Activated naive CD4-positive, alpha-beta T cell treated with anti-CD3 and anti-CD28 coated beads for 36 hours (primary cell): ENCODE results near the gene MYORG. TPM values are rescaled to one million over a fixed set of nuclear protein-coding genes. Genes with fewer than 3 reads are reported as not detected.
"Not testable (repeated sequence)": the region's sequence is repeated elsewhere in the genome, so short reads cannot be mapped to it uniquely, and the experiment has no call there.

Experiments
- CTCF ChIA-PET: fragments of 350-600 bp; sonication (Branson Sonifier 250); formaldehyde crosslinking; loops from one replicate; lab custom pipeline; 2021; ENCODE audit warnings: antibody characterized with exemption; lab: Charles Lee
- DNase-seq: peaks from one replicate; pipeline ENCODE4 v3.0.0-alpha.2; 2020
- H3K27ac Mint-ChIP-seq: one replicate; pipeline ENCODE4 v1.8.0; 2021; ENCODE audit warnings: mild to moderate bottlenecking, mixed read lengths
- H3K27me3 Mint-ChIP-seq: one replicate; pipeline ENCODE4 v1.8.0; 2021; ENCODE audit warnings: low read depth, mixed read lengths
- H3K36me3 Mint-ChIP-seq: one replicate; pipeline ENCODE4 v1.8.0; 2021; ENCODE audit warnings: low read depth, mixed read lengths
- H3K4me1 Mint-ChIP-seq: one replicate; pipeline ENCODE4 v1.8.0; 2021; ENCODE audit warnings: low read depth, mixed read lengths
- H3K4me3 Mint-ChIP-seq: one replicate; pipeline ENCODE4 v1.8.0; 2021; ENCODE audit warnings: mild to moderate bottlenecking, moderate library complexity, mixed read lengths
- H3K9me3 Mint-ChIP-seq: one replicate; pipeline ENCODE4 v1.8.0; 2021; ENCODE audit warnings: mixed read lengths
- intact Hi-C: fragments of 100-400 bp; cut with micrococcal nuclease; formaldehyde crosslinking; loops from one replicate; pipeline ENCODE4 v1.15.1; 2023
- total RNA-seq, 2 experiments: library from RNA; stranded (reverse); gene quantifications; one replicate each; pipeline ENCODE4 v1.2.3, GENCODE V29; 2021

Gene MYORG
- total RNA-seq, 2 experiments from 2014 or later: 1.1 to 2.0 TPM

GRCh38 chr9:34374339-34374738 lies 2.4 kb downstream of the MYORG start:
- no peaks in the 10 kb centered on the region for H3K36me3 Mint-ChIP-seq
- peaks cover 11% of the 10 kb centered on the region for H3K4me1 Mint-ChIP-seq
- no peak overlapping the region for H3K27ac Mint-ChIP-seq
- H3K9me3 Mint-ChIP-seq: no peaks in the 10 kb centered on the region
- CTCF ChIA-PET: interaction anchor here (0.8 to 2.3 kb wide), 4 partner anchors 11 to 413 kb away, joined by 3 to 6 read pairs (median 4); no protein-coding TSS in a partner anchor
- intact Hi-C loops: no loop called here
- H3K4me3 Mint-ChIP-seq: no peak overlapping the region
- no peaks in the 10 kb centered on the region for H3K27me3 Mint-ChIP-seq
- no peak for DNase-seq

- Mint-ChIP-seq H3K4me3 (no peak overlapping the region), H3K27ac (no peak overlapping the region), H3K9me3 (no peaks in the 10 kb centered on the region), H3K4me1 (peaks cover 9% of the 10 kb centered on the region), H3K36me3 (no peaks in the 10 kb centered on the region), H3K27me3 (no peaks in the 10 kb centered on the region)
- CTCF ChIA-PET: interaction anchor here (1.4 to 1.8 kb wide), 3 partner anchors 30 to 120 kb away, joined by 3 to 5 read pairs (median 4); no protein-coding TSS in a partner anchor
- intact Hi-C loops: no loop called here
- no peak for DNase-seq
These were observed 2.9 kb downstream of the MYORG start for GRCh38 chr9:34373749-34374148.

GRCh38 chr9:34372467-34373011 lies 4.2 kb downstream of the MYORG start:
- intact Hi-C loops: no loop called here
- Mint-ChIP-seq H3K27me3 (no peaks in the 10 kb centered on the region), H3K4me1 (peaks cover 6% of the 10 kb centered on the region), H3K27ac (no peak overlapping the region), H3K4me3 (no peak overlapping the region), H3K36me3 (no peaks in the 10 kb centered on the region), H3K9me3 (no peaks in the 10 kb centered on the region)
- CTCF ChIA-PET: interaction anchor here (1.7 kb wide), 1 partner anchor 40 kb away, joined by 4 read pairs; no protein-coding TSS in a partner anchor
- DNase-seq: no peak

GRCh38 chr9:34371886-34372466 lies 4.7 kb downstream of the MYORG start:
- no peaks in the 10 kb centered on the region for H3K27me3 Mint-ChIP-seq
- peaks cover 2% of the 10 kb centered on the region for H3K36me3 Mint-ChIP-seq
- intact Hi-C loops: no loop called here
- H3K27ac Mint-ChIP-seq: no peak overlapping the region
- CTCF ChIA-PET: interaction anchor here (1.7 kb wide), 1 partner anchor 39 kb away, joined by 4 read pairs; no protein-coding TSS in a partner anchor
- H3K4me3 Mint-ChIP-seq: no peak overlapping the region
- no peak for DNase-seq
- H3K4me1 Mint-ChIP-seq: peaks cover 5% of the 10 kb centered on the region
- peaks cover 2% of the 10 kb centered on the region for H3K9me3 Mint-ChIP-seq

GRCh38 chr9:34370970-34371880 lies 5.5 kb downstream of the MYORG start:
- Mint-ChIP-seq H3K27me3 (no peaks in the 10 kb centered on the region), H3K36me3 (peaks cover 2% of the 10 kb centered on the region), H3K27ac (no peak overlapping the region), H3K4me3 (no peak overlapping the region), H3K9me3 (peaks cover 6% of the 10 kb centered on the region), H3K4me1 (peaks cover 4% of the 10 kb centered on the region)
- DNase-seq: no peak
- CTCF ChIA-PET: no interaction called here
- intact Hi-C loops: no loop called here

- no peak for DNase-seq
- Mint-ChIP-seq H3K27me3 (no peaks in the 10 kb centered on the region), H3K4me1 (no peaks in the 10 kb centered on the region), H3K9me3 (peaks cover 6% of the 10 kb centered on the region), H3K27ac (no peak overlapping the region), H3K36me3 (peaks cover 2% of the 10 kb centered on the region), H3K4me3 (no peak overlapping the region)
- CTCF ChIA-PET: interaction anchor here (0.6 kb wide), 1 partner anchor 576 kb away, joined by 3 read pairs; no protein-coding TSS in a partner anchor
- intact Hi-C loops: no loop called here
These were observed 6.2 kb downstream of the MYORG start for GRCh38 chr9:34370335-34370969.

GRCh38 chr9:34369636-34370035 lies 7.1 kb downstream of the MYORG start:
- Mint-ChIP-seq H3K4me3 (no peak overlapping the region), H3K27me3 (no peaks in the 10 kb centered on the region), H3K9me3 (peaks cover 6% of the 10 kb centered on the region), H3K4me1 (peaks cover 1% of the 10 kb centered on the region), H3K27ac (no peak overlapping the region), H3K36me3 (peaks cover 2% of the 10 kb centered on the region)
- no peak for DNase-seq
- intact Hi-C loops: no loop called here
- CTCF ChIA-PET: interaction anchor here (0.6 kb wide), 1 partner anchor 576 kb away, joined by 3 read pairs; no protein-coding TSS in a partner anchor

- H3K9me3 Mint-ChIP-seq, H3K4me3 Mint-ChIP-seq, CTCF ChIA-PET, H3K27me3 Mint-ChIP-seq, intact Hi-C loops, H3K4me1 Mint-ChIP-seq, DNase-seq, H3K36me3 Mint-ChIP-seq, H3K27ac Mint-ChIP-seq: not testable (repeated sequence)
These were observed 7.9 kb downstream of the MYORG start for GRCh38 chr9:34368796-34369195.

- H3K36me3 Mint-ChIP-seq, H3K27ac Mint-ChIP-seq, DNase-seq, H3K4me3 Mint-ChIP-seq, H3K9me3 Mint-ChIP-seq, intact Hi-C loops, H3K27me3 Mint-ChIP-seq, CTCF ChIA-PET: not testable (repeated sequence)
- H3K4me1 Mint-ChIP-seq: peaks cover 15% of the 10 kb centered on the region
These were observed 8.8 kb downstream of the MYORG start for GRCh38 chr9:34367751-34368410.

GRCh38 chr9:34366365-34366764 lies 10.3 kb downstream of the MYORG start:
- Mint-ChIP-seq H3K27me3 (no peaks in the 10 kb centered on the region), H3K36me3 (peaks cover 2% of the 10 kb centered on the region), H3K4me1 (peaks cover 15% of the 10 kb centered on the region), H3K4me3 (no peak overlapping the region), H3K9me3 (peaks cover 6% of the 10 kb centered on the region), H3K27ac (no peak overlapping the region)
- intact Hi-C loops: no loop called here
- CTCF ChIA-PET: interaction anchor here (0.5 to 0.6 kb wide), 3 partner anchors 379 to 598 kb away, joined by 3 to 6 read pairs (median 5); no protein-coding TSS in a partner anchor
- DNase-seq: no peak

GRCh38 chr9:34365282-34365681 lies 11.4 kb downstream of the MYORG start:
- H3K9me3 Mint-ChIP-seq: peaks cover 6% of the 10 kb centered on the region
- intact Hi-C loops: no loop called here
- H3K27me3 Mint-ChIP-seq: no peaks in the 10 kb centered on the region
- no peak for DNase-seq
- H3K4me1 Mint-ChIP-seq: peaks cover 15% of the 10 kb centered on the region
- H3K27ac Mint-ChIP-seq: no peak overlapping the region
- no peak overlapping the region for H3K4me3 Mint-ChIP-seq
- CTCF ChIA-PET: interaction anchor here (1.1 kb wide), 1 partner anchor 38 kb away, joined by 3 read pairs; no protein-coding TSS in a partner anchor
- H3K36me3 Mint-ChIP-seq: peaks cover 2% of the 10 kb centered on the region
